T-helper 2 cell (primary cell): Measurements from ENCODE around the gene GABRB1.
"Not testable (repeated sequence)": the region's sequence is repeated elsewhere in the genome, so short reads cannot be mapped to it uniquely, and the experiment has no call there.

Experiments used
- DNase-seq, 5 experiments: peaks; one replicate each; pipeline versions ENCODE4 v3.0.0 to v3.0.0-alpha.2; 2012 to 2022

GABRB1 gene

DNA sequence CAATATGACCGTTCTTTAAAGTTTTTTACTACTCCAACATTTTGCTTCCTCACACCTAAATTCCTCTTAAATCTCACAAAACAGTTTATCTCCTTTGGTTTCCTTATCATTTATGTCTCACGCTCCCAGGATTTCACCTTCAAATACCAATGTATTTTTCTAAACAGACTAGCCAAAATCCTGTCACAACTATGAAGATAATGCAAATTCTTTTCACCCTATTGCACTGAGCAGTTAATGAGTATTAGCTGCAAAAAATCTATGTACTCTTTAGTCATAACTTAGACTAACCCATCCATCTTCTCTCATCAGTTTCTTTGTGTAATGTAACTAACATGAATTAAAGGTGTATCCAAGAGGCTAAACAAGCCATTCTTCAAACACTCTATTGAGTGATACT is 280.8 kb downstream of the GABRB1 start:
- no peak for DNase-seq

DNA sequence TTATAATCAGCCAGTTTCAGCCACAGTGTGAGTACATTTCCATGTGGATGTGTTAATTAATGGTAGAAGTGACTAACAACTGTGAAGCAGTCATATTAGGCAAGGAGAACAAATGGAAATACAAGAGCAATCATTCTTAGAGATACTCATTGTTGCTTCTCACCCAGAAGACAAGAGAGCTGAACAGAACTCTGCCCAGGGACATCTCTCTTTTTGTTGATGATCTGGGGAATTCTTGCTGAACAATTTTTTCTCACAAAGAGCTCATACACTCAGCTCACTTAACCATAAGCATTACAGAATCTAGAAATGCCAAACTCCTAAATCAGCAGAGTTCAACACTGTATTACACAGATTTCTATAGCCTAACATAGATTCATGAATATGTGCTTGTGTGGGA is 282.0 kb downstream of the GABRB1 start:
- no peak for DNase-seq

DNA sequence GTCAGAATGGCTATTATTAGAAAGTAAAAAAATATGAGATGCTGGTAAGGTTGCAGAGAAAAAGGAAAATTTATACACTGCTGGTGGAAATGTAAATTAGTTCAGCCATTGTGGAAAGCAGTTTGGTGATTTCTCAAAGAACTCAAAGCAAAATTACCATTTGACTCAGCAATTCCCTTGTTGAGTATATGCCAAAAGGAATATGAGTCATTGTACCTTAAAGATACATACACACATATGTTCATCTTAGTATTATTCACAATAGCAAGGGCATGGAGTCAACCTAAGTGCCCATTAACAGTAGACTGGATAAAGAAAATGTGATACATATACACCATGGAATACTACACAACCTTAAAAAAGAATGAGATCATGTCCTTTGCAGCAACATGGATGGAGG is 284.0 kb downstream of the GABRB1 start:
- DNase-seq: peak in 1 of 5 experiments; percentile 52

DNA sequence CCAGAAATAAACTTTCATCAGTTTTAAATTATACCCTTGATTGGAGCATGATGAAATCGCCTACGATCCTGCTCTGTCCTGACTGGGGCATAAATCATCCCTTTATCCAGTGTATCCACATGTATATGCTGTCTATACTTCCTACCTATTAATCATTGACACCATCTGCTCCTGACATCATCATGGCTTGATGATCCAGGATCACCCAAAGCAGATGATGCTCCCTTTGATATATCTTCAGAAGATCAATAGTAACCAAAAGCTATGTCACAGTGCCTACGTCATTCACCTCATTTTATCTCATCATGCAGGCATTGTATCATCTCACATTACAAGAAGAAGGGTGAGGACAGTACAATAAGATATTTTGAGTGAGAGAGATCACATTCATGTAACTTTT is 294.7 kb downstream of the GABRB1 start:
- DNase-seq: no peak

DNA sequence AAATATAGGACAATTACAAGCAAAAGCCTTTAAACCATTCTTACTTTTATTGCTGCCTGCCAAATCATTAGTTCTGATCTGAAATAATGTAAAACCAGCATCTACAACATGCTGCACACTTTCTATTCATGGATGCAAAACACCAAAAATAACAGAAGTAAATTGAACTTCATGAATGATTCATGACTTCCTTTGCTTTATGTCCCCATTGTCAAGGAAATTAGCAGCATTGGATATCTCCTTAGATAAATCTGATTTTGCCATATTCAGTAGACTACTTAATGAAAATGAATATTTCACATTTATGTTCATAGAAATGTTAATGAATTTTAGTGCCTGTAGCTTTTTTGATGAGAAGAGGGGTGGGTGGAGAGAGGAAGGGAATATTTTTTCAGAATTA is 299.5 kb downstream of the GABRB1 start:
- DNase-seq: no peak

DNA sequence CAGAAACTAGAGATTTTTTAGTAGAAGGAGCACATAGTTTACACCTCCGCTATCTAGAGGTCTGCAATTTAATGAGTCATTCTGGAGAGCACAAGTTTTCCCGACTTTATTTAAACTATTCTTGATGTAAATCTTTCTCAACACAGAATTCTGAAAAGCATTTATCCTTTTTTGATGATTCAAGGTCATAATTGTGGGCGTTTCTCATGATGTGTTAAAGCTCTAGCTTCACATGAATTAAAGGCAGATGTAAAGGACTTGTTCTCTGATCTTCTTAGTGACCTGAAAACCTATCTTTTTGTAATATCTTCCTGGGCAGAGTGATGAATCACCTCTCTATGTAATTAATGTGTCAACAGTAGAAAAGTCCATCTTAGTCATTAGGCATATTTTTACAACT is 303.3 kb downstream of the GABRB1 start:
- DNase-seq: no peak

DNA sequence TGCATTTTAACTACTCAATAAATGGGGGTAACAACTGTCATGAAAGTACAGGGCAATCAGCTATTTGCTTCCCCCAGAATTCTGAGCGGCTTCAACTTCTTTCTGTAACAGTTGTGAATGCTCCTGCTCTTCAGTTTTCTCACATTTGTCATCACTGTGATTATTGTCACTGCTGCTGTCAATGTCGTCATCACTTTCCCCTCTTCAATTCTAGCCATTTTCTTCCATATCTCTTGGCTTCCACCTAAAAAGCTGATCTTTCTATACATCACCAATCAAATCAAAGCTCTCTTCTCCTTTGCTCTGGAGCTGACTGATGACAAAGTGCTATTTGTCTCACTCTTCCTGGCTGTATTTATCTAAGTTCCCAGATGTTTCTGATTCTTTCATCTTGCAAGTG is 306.5 kb downstream of the GABRB1 start:
- DNase-seq: no peak

DNA sequence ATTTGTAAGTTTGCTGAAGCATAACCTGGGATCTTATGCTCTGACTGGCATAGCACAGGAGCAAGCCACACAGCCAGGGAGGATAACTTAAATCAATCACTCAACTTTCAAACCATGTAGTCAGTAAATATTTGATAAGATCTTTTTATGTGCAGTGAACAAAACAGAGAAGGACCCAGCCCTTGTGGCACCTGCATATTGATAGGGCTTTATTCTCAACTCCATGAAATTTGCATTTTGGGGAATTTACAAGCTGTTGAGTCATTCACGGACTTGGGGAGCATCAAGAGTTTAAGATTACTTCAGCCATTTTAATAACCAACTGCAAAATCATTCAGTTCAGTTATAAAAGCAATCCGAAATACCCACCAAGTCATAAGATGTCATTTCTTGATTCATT is 309.5 kb downstream of the GABRB1 start:
- DNase-seq: no peak

DNA sequence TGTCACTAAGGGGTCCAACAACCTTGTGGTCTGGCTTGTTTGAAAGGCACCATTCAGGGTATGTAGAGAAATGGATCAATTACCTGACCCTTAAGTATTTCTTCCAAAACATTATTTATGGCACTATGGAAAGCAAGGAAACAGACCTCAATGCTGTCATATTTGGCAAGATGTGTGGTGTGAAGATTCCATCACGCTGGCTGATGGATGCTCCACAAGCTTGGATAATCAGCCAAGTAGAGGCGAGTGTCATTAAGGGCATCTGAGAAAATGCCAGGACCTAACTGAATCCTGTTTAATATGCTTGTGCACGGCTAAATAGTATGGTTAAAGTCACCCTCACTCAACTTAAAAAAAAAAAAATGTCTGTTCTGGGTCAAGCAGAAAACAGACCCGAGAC is 311.4 kb downstream of the GABRB1 start:
- DNase-seq: no peak

DNA sequence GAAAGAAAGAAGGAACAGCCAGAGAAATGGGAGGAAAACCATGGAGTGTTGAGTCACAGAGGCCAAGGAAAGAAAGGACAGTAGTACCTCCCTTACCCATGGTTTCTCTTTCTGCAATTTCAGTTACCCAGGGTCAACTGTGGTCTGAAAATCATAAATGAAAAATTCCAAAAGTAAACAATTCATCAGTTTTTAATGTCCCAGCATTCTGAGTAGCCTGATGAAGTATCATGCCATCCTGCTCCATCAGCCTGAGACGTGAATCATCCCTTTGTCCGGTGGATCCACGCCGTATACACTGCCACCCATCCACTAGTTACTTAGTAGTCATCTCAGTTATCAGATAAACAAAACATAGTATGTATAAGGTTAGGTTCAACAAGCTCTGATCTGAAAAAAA is 318.0 kb downstream of the GABRB1 start:
- DNase-seq: no peak

DNA sequence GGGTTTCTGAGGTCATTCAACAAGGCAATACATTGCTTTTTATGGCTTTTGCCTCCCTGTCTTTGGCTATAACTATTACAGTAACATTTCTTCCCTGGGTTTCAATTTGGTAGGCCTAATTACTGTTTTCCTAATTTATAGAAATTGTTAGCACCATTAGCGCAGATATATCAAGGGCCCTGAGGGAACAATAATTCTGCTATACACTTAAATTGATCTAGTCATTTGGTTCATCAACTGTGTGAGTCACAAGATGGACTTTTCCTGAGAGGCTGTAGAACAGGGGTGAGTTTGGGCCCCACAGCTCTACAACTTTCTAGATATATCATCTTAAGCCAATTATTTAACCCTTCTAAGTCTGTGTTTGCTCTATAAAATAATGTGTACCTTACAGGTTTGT is 324.2 kb downstream of the GABRB1 start:
- no peak for DNase-seq

DNA sequence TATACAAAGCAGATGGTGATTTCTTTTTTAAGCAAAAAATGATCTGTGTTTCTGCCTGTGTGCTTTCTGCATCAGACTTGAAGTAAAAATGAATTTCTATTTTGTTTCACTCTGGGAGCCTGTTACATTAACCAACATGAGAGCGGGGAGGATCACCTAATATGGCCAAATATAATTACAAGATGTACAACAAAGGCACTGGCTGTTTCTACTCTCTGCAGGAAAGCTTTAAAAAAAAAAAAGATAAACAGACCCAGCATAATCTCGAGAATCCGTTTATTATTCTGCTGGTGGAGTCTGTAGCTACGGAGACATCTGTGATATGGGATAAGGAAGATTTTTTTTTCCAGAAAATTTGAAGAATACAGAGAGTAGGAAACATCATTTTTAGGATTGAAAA is 328.5 kb downstream of the GABRB1 start:
- no peak for DNase-seq

DNA sequence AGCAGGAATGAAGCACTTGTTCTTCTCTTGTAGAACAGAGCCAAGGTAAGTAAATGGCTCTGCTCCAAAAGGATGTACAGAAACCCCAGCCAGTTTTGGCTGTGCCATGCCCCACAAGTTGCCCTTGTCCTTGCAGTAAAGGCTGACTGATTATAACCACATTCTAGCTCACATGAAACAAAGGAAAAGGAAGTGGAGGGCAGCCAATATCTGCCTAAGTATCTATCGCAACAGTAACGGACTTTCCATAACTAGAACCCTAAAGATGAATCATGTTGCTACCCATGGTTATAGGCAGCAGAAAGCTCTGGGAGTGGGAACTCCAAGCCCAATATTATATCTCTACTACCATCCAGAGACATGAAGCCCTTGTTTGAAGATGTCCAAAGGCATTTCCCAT is 336.4 kb downstream of the GABRB1 start:
- no peak for DNase-seq

DNA sequence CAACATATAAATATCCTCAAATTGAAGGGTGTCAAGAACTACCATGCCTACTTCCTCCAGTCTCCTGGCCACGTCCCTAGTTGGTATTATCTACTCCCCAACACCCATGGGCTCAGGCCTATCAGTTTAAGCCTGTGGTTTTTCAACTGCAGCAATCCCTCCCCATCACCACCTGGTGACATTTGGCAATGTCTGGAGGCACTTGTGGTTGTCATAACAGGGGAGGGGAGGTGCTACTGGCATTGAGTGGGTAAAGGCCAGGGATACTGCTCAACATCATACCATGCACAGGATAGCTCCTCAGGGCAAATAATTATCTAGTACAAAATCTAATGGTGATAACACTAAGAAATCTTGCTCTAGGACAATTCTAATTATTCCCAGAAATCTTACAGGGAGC is 336.8 kb downstream of the GABRB1 start:
- no peak for DNase-seq

DNA sequence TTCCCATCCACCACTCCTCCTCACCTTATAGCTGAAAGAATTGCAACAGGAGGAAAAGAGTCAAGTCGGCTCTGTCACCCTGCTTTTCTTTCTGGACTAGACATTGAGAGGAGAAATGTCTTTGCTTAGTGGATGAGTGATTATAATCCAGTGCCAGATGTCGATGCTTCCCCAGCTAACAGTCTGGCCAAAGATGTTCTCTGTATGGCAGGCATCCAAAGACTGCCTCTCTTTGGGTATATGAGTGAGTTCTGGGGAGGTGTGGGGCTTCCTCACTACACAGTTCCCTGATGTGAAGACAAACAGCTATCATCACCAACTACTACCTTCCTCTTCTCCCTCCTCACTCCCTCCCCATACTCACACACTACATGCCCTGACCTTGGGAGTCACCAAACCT is 341.2 kb downstream of the GABRB1 start:
- DNase-seq: no peak

DNA sequence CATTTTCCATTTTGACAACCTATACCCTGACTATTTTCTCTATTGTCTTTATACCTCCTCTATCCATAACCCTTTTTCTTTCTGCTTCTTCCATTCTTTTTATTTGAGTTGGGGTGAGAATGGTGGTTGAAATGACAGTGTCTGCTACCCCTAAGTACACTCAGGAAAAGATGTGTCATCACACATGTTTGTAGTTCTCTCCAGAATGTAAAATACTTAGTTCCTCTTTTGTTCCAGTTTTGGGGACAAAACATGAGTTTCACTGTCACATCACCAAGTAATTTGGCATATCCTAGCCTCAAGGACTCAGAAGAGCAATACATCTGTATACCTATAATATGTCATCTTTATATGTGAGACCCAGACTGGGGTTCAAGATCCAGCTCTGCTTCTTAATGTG is 341.8 kb downstream of the GABRB1 start:
- no peak for DNase-seq

DNA sequence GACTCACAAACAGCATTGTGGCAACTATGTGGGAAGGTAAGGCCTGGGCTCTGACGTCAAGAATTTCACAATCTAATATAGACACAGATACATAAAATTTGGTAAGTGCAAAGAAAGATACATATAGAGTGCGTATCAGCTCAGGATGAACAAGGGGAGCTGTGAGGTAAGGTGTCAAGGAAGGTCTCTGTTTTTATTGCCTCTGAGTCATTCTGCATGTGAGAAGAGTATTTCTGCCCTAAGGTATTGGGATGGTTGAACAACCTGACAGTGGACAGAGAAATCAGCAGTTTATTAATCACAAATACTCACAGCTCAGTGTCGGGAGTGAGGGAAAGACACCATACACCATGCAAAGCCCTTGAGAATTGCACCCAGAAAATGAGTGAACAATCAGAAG is 342.3 kb downstream of the GABRB1 start:
- no peak for DNase-seq

DNA sequence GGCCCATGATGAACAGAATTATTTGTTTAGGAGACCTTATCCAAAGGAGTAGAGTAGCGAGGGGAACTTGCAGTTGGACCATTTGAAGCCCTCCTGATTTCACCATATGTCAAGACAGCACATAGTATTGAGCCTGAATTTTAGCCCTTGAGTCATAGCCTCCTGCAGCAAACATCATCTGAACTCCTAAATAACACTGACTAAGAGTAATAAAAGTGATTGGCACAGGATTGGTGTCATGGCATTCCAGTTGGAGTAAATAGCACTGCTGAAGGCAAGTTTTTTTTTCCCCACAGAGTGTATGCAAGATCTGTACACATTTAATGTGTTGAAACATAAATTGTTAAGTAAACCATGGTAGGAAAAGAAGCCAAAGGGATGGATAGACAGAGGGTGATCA is 343.1 kb downstream of the GABRB1 start:
- no peak for DNase-seq

DNA sequence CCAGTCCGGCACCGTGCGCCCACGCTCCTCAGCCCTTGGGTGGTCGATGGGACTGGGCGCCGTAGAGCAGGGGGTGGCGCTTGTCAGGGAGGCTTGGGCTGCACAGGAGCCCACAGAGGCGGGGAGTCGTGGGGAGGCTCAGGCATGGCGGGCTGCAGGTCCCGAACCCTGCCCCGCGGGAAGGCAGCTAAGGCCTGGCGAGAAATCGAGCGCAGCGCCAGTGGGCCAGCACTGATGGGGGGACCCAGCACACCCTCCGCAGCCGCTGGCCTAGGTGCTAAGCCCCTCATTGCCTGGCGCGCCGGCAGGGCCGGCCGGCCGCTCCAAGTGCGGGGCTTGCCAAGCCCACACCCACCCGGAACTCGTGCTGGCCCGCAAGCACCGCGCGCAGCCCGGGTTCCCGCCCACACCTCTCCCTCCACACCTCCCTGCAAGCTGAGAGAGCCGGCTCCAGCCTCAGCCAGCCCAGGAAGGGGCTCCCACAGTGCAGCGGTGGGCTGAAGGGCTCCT is 346.7 kb downstream of the GABRB1 start:
- not testable (repeated sequence) for DNase-seq

DNA sequence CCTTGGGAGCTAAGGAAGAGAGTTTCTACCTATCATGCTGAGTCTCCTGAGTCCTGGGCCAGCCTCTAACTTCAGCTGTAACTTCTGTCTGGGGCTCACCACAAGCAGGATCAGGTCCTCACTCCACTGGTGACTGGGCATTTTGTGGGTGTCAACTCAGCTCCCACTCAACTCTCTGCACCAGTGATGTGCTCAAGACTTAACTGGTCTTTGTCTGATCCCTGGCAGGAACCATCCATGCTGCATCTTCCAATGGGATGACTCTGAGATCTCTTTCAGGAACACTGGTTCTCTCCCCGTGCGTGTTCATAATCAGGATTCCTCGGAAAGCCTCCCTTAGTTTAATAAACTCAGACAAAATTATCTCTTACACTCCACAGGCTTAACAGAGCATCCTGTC is 349.8 kb downstream of the GABRB1 start:
- DNase-seq: no peak

DNA sequence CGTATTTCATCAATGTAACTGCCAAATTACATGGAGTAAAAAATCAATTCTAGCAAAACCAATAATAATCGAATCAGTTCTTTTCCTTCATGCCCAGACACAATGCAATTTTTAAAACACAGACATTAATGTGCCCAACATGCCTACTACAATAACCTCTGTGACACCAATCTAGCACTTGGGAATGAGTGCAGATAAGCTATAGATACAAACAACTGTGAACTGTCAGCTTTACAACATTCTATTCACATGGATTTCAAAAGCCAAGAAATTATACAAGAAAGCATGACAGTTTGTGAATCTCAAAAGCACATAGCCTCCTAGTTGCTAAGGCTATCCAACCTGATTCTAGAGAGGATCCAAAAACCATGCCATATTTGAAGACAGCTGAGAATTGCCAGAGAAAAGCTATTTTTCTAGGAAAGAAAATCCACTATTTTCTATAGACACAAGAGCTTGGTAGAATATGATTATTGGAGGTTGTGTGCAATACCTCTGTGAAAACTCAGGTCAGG is 351.5 kb downstream of the GABRB1 start:
- DNase-seq: no peak

DNA sequence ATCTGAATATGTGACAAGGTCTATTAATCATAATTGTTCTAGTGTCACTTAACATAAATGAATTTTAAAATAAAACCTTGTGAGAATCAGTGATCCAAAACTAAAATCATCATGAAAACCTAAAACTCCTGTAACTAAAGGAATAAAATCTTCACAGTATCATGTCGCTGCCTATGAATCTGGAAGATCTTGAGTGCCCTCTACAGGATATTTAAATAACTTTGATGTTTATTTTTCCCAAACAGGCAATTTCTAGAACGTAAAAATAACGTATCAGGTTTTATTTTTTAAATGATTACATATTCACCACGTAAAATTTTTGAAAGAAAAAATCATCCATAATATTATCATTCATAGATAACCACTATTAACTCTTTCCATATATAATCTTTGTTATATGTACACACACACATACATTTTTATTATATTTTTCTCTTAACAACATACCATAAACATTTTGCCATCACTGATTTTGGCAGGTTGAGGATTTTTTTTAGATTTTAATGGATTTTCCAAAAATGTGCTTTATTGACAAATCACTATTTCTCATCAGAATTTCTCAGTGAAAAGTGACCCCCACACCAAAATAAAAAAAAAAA is 352.6 kb downstream of the GABRB1 start:
- peak in 1 of 5 experiments; percentile 23 for DNase-seq

DNA sequence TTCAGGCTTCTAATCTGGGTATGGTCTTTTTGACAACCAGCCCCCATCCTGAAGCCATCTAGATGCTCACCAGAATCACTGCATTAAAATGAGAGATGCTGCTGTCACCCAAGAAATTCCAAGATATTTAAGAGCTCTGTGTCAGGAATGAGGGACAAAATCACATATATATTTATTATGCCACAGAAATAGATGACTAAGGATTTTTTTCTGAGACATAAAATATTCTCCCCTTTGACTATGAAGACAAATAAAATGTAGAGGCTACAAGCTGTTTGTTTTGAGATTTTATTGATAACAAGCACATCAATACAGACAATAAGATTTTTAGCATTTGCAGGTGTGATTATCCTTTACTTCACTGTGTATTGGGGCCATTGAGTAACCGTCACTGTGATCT is 354.8 kb downstream of the GABRB1 start:
- DNase-seq: no peak

DNA sequence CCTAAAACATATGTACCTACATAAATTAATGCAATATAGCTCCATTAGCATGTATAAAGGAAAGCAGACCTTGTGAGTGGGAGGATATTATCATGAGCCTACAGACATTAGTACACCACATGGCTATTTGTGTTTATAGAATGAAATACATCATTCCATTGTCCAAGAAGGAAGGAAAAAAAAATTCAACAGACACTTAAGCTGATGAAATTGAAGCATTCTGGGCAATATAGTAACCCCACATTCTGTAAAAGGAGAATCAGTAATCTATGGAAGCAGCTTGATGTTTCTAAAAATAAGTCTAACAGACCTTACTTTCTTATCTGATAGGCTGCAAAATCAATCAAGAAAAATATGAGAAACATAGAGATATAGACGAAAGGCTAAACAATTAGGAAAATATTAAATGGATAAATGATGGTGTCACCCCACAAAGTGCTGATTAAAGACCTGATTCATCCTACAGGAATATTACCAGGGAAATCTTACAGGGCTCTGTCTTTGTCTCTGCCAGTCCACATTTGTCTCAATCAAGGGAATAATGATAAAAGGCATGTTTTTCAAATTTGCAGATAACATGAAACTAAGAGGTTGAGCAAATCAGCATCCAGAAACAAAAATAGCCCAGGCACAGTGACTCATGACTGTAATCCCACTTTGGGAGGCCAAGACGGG is 355.3 kb downstream of the GABRB1 start:
- no peak for DNase-seq
